IPS-18a (cell line): Measurements from ENCODE around the gene TCAP.

ENCODE experiments used
- H3K27ac ChIP-seq: one replicate; pipeline ENCODE4 v1.5.1; 2013; ENCODE audit warnings: low read length
- H3K27me3 ChIP-seq: one replicate; pipeline ENCODE4 v1.6.1; 2013; ENCODE audit warnings: mild to moderate bottlenecking, low read length; ENCODE audit not compliant: control insufficient read depth, insufficient read depth
- H3K36me3 ChIP-seq: one replicate; pipeline ENCODE4 v1.6.1; 2013; ENCODE audit warnings: low read depth, low read length; ENCODE audit not compliant: control insufficient read depth
- H3K4me1 ChIP-seq: one replicate; pipeline ENCODE4 v1.6.1; 2013; ENCODE audit warnings: low read depth, low read length; ENCODE audit not compliant: control insufficient read depth
- H3K4me3 ChIP-seq: one replicate; pipeline ENCODE4 v1.5.1; 2013; ENCODE audit warnings: low read length
- H3K9ac ChIP-seq: one replicate; pipeline ENCODE4 v1.6.1; 2013; ENCODE audit warnings: mild to moderate bottlenecking, low read length, moderate library complexity
- H3K9me3 ChIP-seq: one replicate; pipeline ENCODE4 v1.6.1; 2013; ENCODE audit warnings: low read depth, low read length; ENCODE audit not compliant: control insufficient read depth

TCAP gene

GRCh38 chr17:39674702-39675389, 9.7 kb downstream of the TCAP start:
- Histone ChIP-seq H3K27ac (no peak overlapping the region), H3K4me1 (peaks cover 3% of the 10 kb centered on the region), H3K9me3 (no peaks in the 10 kb centered on the region), H3K4me3 (no peak overlapping the region), H3K36me3 (no peaks in the 10 kb centered on the region), H3K27me3 (no peaks in the 10 kb centered on the region), H3K9ac (no peak overlapping the region)

- no peak overlapping the region for H3K27ac ChIP-seq
- no peaks in the 10 kb centered on the region for H3K27me3 ChIP-seq
- no peaks in the 10 kb centered on the region for H3K36me3 ChIP-seq
- no peak overlapping the region for H3K9ac ChIP-seq
- H3K9me3 ChIP-seq, result no peaks in the 10 kb centered on the region
- H3K4me3 ChIP-seq, result no peak overlapping the region
- peaks cover 3% of the 10 kb centered on the region for H3K4me1 ChIP-seq
Measured at GRCh38 chr17:39675390-39676082, 10.4 kb downstream of the TCAP start.

GRCh38 chr17:39676198-39676819, 11.2 kb downstream of the TCAP start:
- no peaks in the 10 kb centered on the region for H3K27me3 ChIP-seq
- H3K36me3 ChIP-seq, result no peaks in the 10 kb centered on the region
- no peak overlapping the region for H3K9ac ChIP-seq
- no peak overlapping the region for H3K4me3 ChIP-seq
- H3K9me3 ChIP-seq, result no peaks in the 10 kb centered on the region
- peaks cover 3% of the 10 kb centered on the region for H3K4me1 ChIP-seq
- no peak overlapping the region for H3K27ac ChIP-seq

- Histone ChIP-seq H3K27ac (no peak overlapping the region), H3K9ac (no peak overlapping the region), H3K36me3 (no peaks in the 10 kb centered on the region), H3K27me3 (no peaks in the 10 kb centered on the region), H3K4me3 (no peak overlapping the region), H3K4me1 (peaks cover 3% of the 10 kb centered on the region), H3K9me3 (no peaks in the 10 kb centered on the region)
Measured at GRCh38 chr17:39677072-39677471, 11.9 kb downstream of the TCAP start.

DNA sequence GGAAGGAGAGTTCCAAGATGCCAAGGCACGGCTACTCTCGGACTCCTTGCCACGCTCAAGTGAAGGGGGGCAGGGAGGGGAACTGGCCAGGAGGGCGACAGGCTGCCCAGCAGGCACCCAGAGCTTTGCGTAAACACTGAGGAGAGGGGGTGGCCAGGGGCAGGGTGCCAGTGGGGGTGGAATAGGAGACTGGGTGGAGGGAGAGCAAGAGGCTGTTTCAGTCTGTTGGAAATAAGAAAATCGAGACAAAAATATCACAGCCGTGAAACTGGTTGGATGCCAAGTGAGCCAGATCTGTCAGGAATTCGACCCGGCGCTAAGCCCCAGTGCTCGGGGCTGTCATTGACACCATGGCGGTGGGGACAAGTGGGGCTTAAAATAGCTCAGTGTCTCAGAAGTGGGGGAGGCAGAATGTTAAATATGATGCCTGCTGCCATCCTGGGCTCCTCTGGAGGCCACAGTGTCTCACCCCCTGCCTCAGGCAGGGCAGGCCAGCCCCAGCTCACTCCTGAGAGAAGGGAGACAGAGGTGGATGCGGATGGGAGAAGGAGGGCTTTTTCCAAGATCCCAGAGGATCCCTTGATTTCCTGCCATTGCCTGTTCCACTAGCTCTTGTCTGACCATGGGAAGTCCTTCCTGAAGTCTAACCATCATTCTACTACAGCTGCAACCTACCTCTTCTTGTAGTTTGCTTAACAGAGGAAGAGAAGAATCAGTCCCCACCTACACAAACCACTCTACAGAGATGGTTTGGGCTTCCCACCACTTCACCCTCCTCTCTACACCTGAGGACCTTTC, 12.6 kb downstream of the TCAP start:
- no peak overlapping the region for H3K4me3 ChIP-seq
- H3K36me3 ChIP-seq, result no peaks in the 10 kb centered on the region
- peaks cover 3% of the 10 kb centered on the region for H3K4me1 ChIP-seq
- no peak overlapping the region for H3K27ac ChIP-seq
- H3K9me3 ChIP-seq, result no peaks in the 10 kb centered on the region
- H3K27me3 ChIP-seq, result no peaks in the 10 kb centered on the region
- H3K9ac ChIP-seq, result no peak overlapping the region

GRCh38 chr17:39678340-39679116, 13.4 kb downstream of the TCAP start:
- no peaks in the 10 kb centered on the region for H3K36me3 ChIP-seq
- H3K9me3 ChIP-seq, result no peaks in the 10 kb centered on the region
- H3K27me3 ChIP-seq, result no peaks in the 10 kb centered on the region
- H3K4me1 ChIP-seq, result peaks cover 3% of the 10 kb centered on the region
- no peak overlapping the region for H3K9ac ChIP-seq
- no peak overlapping the region for H3K4me3 ChIP-seq
- no peak overlapping the region for H3K27ac ChIP-seq

GRCh38 chr17:39679521-39680192, 14.5 kb downstream of the TCAP start:
- Histone ChIP-seq H3K27me3 (no peaks in the 10 kb centered on the region), H3K4me1 (peaks cover 3% of the 10 kb centered on the region), H3K27ac (no peak overlapping the region), H3K9me3 (no peaks in the 10 kb centered on the region), H3K36me3 (peaks cover 3% of the 10 kb centered on the region), H3K9ac (no peak overlapping the region), H3K4me3 (no peak overlapping the region)

DNA sequence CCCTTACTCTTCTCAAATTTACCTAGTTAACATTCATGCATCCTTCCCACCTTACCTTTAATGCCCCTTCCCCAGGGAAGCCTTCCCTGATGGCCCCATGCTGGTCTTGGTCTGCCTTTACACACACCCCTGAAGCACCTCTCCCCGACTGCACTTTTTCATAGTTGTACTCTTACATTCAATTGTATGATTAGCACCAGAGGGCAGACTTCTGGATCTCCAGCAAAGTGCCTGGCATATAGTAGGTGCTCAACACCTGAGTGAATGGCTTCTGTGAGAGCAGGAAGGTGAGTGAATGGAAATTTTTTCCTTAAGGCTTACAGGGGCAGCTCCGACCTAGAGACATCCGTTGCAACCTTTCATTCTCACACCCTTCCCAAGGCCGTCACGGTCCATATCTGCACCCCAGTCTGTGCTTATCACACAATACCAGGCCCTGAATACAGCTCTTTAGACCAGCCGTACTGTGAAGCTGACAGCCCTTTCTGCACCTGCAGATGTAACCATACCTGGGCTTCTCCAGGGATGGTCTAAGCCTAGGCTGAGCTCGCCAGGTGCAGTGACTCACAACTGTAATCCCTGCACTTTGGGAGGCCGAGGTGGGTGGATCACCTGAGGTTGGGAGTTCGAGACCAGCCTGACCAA, 18.3 kb downstream of the TCAP start:
- Histone ChIP-seq H3K27ac (no peak overlapping the region), H3K4me3 (no peak overlapping the region), H3K9me3 (no peaks in the 10 kb centered on the region), H3K9ac (no peak overlapping the region), H3K27me3 (no peaks in the 10 kb centered on the region), H3K4me1 (peaks cover 5% of the 10 kb centered on the region), H3K36me3 (peaks cover 7% of the 10 kb centered on the region)

GRCh38 chr17:39684369-39685192, 19.4 kb downstream of the TCAP start:
- Histone ChIP-seq H3K36me3 (peaks cover 7% of the 10 kb centered on the region), H3K9ac (no peak overlapping the region), H3K27me3 (no peaks in the 10 kb centered on the region), H3K4me3 (no peak overlapping the region), H3K27ac (no peak overlapping the region), H3K4me1 (peaks cover 13% of the 10 kb centered on the region), H3K9me3 (no peaks in the 10 kb centered on the region)
